NCI-H2227 (cell line): ENCODE results near the gene PLCB1.

Experiments
- DNase-seq: peaks from one replicate; lab custom pipeline; 2025; ENCODE audit not compliant: unreplicated experiment; lab: John Stamatoyannopoulos, UW

Gene PLCB1

DNA sequence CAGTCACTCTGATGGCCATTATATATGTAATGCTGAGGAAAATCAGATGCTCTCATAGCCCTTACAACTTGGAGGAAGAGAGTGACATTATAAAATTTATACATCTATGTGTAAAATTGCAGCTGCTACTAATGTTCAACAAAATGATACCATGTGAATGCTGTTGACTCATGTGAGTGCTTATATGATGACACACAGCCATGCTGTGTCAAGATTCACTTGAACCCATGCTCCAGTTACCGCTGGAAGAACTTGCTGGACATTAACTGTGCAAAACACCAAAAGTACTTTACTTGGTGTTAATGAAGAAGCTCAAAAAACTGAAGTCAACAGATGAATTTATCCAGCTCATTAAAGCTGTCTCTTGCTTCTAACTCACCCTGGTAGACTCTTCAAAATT is 617.9 kb downstream of the PLCB1 start:
- no peak for DNase-seq

DNA sequence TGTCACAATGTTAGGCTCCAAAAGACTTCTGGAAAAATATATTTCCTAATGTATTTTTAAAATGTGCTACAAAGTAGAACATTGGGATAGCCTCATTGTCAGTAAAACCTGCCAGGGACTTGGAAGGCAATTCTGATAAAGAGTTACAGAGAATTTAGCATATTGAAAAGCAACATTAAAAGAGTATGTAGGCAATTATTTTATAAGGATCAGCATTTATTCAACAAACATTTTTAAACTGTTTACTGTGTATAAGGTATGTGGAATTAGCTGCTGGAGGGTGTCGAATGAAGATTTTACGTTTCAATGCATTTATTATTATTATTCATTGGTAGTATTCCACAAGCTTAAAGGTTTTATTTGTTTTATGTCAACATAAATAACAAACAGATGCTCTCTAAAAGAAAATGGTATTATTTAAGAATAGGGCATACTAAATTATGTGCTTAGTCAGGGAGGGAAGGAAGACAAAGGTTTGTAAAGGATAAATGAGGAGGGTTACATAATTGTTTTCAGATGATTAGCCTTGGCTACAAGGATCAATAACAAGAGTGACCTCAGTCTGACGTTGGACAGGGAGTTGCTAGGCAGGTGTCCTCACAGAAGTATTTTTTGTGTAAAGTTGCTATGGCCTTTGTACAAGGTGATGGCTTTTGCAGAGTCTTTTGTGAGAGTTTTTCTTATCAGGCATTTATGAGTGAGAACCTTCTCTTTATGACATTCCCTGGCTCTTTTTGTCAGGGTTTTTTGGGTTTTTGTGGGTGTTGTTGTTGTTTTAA is 623.5 kb downstream of the PLCB1 start:
- no peak for DNase-seq

- peak; percentile 30 for DNase-seq
Measured at GRCh38 chr20:8756410-8756809, 624.3 kb downstream of the PLCB1 start.

- no peak for DNase-seq
Measured at GRCh38 chr20:8757146-8757545, 625.1 kb downstream of the PLCB1 start.

- DNase-seq, result peak; percentile 20
Measured at GRCh38 chr20:8764344-8764962, 632.4 kb downstream of the PLCB1 start.

DNA sequence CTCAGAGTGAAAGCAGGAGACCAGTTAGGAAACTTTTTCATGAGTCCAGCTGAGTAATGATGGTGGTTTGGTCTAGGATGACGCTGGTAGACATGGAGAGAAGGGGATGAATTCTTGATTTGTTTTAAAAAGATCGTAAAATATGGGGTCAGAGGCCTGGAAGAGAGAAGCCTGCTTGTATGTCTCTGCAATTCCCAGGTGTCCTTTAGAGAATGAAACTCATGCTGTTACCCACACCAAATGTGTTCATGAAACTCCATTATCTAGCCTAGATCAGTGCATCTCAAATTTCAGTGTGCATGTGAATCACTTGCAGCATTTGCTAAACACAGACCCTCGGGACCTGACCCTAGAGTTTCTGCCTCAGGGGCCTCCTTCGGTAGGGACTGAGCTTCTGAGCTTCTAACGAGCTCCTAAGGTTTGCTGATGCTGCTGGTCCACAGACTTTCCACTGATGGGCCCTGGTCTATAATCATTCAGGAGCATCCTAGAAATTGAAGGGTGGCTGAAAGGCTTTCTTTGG is 634.9 kb downstream of the PLCB1 start:
- no peak for DNase-seq

DNA sequence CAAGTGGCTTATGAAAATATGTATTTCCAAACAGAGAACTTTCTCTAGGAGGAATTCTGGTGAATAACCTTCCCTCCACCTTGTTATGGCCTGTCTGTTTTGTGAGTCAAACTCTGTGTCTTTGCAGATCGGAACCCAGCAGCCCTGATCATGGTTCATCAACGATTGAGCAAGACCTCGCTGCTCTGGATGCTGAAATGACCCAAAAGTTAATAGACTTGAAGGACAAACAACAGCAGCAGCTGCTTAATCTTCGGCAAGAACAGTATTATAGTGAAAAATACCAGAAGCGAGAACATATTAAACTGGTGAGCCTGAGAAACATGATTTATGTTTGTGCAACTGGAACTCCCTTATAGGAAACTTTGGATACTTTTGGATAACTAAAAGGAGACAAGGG is 642.3 kb downstream of the PLCB1 start:
- no peak for DNase-seq

DNA sequence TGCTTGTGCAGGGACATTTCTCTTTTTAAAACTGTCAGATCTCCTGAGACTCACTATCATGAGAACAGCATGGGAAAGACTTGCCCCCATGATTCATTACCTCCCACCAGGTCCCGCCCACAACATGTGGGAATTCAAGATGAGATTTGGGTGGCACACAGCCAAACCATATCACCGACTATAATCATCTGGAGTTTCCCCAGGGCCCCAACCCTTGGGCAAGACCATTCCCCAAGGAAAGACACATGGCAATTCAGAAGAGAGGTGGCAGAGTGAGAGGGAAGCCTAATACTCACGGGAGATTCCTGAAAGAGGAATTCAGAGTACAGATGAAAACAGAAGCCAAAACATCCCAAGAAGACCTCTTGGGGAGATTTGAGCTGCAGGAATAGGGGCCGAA is 645.8 kb downstream of the PLCB1 start:
- no peak for DNase-seq

- DNase-seq, result no peak
Measured at GRCh38 chr20:8778387-8778786, 646.3 kb downstream of the PLCB1 start.

- peak; percentile 16 for DNase-seq
Measured at GRCh38 chr20:8780915-8781314, 648.8 kb downstream of the PLCB1 start.

GRCh38 chr20:8782804-8783203 is 650.7 kb downstream of the PLCB1 start:
- no peak for DNase-seq

- DNase-seq, result no peak
Measured at GRCh38 chr20:8783734-8784133, 651.7 kb downstream of the PLCB1 start.

DNA sequence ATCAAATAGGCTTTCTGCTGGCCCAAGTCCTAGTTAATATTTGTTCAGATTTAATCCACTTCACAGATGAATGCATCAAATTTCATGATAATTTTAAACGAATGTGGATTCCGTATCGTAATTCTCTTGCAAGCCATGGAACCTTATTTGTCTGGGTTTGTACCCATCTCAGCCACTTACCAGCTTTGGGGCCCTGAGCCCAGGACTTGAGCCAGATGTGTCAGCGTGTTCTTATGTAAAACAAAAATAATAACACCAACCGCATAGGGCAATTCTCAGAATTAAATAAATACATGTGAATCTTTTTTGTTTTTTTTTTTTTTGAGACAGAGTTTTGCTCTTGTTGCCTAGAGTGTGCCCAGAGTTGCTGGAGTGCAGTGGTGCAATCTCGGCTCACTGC is 654.3 kb downstream of the PLCB1 start:
- no peak for DNase-seq

DNA sequence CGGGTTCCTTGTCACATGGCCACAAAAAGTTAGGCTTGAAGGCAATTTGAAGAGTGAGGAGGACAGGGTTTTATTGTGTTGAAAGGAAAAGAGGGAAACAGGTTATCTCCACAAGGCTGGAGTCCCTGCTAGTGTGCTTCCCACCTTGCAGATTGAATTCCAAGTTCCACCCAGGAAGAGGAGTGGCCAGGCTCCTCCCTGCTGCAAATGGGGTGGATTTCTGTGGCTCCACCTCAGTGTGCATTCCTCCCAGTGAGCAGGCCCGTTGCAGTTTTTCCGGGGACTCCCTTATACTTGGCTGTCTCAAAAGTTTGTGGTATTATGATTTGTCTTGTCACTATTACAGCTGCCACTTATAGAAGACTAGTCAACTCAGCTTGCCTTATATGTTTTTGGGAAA is 655.0 kb downstream of the PLCB1 start:
- no peak for DNase-seq

DNA sequence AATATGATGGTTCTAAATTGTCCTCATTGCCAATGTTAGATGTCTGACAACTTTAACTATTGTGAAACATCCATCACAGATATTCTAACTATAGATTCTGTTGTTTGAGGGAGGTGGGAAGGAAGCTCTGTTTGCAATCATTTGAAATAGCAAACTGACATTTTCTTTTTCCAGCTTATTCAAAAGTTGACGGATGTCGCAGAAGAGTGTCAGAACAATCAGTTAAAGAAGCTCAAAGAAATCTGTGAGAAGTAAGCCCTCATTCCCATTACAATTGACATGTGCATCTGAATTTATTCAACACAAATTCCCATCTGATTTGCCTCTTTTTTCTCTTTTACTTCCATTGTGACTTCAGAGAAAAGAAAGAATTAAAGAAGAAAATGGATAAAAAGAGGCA is 656.2 kb downstream of the PLCB1 start:
- DNase-seq, result no peak

GRCh38 chr20:8788831-8789230 is 656.8 kb downstream of the PLCB1 start:
- peak; percentile 39 for DNase-seq

- DNase-seq, result peak; percentile 52
Measured at GRCh38 chr20:8790442-8791074, 658.5 kb downstream of the PLCB1 start.

GRCh38 chr20:8795404-8795803 is 663.3 kb downstream of the PLCB1 start:
- no peak for DNase-seq

- no peak for DNase-seq
Measured at GRCh38 chr20:8796088-8796660, 664.1 kb downstream of the PLCB1 start.

DNA sequence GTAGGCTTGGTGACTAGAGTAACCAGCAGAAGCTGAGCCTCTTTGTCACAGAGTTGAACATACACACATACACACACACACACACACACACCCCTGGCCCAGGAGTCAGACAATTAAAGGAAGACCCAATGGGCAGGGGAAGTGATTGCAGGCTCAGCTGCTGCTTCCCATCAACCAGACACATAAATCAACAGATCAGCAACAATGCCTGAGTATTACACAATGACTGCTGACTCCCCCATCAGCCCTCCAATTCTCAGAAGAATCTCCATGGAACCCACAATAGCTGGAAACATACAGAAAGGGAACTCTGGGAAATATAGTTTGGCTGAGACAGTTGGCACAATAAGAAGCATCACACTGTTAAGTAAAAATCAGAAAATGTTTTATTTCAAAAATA is 666.4 kb downstream of the PLCB1 start:
- no peak for DNase-seq

DNA sequence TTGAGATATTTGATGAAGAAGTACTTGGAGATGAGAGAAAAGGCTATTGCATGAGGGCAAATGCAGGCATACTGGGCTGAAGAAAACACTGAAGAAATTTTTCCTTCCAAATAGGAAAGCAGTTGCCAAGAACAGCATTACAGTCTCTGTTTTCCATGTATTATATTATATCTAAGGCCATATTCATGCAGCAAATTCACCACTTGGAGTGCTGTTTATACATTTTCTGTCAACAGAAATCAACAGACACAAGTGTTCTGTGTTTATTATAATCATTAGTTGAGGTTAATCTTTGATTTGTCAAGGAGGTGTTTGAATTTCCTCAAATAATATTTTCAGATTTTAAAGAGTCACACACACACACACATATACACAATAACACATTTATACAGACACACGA is 668.0 kb downstream of the PLCB1 start:
- no peak for DNase-seq

- DNase-seq, result no peak
Measured at GRCh38 chr20:8801686-8802085, 669.6 kb downstream of the PLCB1 start.
